Erythroblast (primary cell): ENCODE results near the gene FRMD5.

Experiments
- GATA1 ChIP-seq: IDR thresholded peaks from 2 replicates; pipeline ENCODE4 v1.6.1; 2011; ENCODE audit warnings: low read depth, mild to moderate bottlenecking, control low read depth, low read length, moderate library complexity
- POLR2A ChIP-seq: IDR thresholded peaks from 2 replicates; pipeline ENCODE4 v1.6.1; 2011; ENCODE audit warnings: mild to moderate bottlenecking, low read length

DNA sequence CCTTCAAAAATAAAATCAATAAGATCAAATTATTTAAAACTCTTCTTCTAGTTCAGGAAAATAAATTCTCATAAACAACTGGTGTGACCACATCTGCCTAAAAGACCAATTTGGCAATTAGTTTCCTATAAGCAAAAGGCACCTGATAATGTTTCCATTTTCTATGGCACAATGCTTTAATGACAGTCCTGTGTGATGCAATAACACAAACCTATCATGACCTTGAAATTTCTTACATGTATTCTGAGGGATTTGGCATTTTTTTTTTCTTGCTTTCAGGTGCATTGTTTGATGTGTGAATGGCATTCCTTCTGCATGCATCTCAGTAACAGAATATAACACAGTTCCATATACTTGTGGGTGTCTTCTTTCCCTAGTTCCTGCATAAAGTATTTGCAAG, 32.5 kb upstream of the FRMD5 start:
- TF ChIP-seq POLR2A: no peak
- no peak for TF ChIP-seq GATA1
